Caki2 (cell line): Measurements from ENCODE around the gene P3H2. TPM values are rescaled to one million over a fixed set of nuclear protein-coding genes. Genes with fewer than 3 reads are reported as not detected.
A peak's percentile ranks its signal among the peaks of the same experiment; 100 is the strongest.
"Not testable (repeated sequence)": the region's sequence is repeated elsewhere in the genome, so short reads cannot be mapped to it uniquely, and the experiment has no call there.

Experiments used
- DNase-seq: peaks from one replicate; pipeline ENCODE4 v3.0.0-alpha.2; 2015; ENCODE audit warnings: low read depth
- in situ Hi-C: cut with HindIII; loops from 2 replicates; pipeline ENCODE4 v1.10.0; 2016; ENCODE audit warnings: low sequenced_read_pairs, low pct_unique_long_range_greater_than_20kb, mixed read lengths
- total RNA-seq: library from RNA; depleted of rRNA; stranded (reverse); fragments of >200 nt; shearing (Covaris generic); gene quantifications from 2 replicates; pipeline ENCODE4 v1.2.3, GENCODE V29; 2014; ENCODE audit warnings: low replicate concordance; rRNA removed

P3H2 gene, protein sequence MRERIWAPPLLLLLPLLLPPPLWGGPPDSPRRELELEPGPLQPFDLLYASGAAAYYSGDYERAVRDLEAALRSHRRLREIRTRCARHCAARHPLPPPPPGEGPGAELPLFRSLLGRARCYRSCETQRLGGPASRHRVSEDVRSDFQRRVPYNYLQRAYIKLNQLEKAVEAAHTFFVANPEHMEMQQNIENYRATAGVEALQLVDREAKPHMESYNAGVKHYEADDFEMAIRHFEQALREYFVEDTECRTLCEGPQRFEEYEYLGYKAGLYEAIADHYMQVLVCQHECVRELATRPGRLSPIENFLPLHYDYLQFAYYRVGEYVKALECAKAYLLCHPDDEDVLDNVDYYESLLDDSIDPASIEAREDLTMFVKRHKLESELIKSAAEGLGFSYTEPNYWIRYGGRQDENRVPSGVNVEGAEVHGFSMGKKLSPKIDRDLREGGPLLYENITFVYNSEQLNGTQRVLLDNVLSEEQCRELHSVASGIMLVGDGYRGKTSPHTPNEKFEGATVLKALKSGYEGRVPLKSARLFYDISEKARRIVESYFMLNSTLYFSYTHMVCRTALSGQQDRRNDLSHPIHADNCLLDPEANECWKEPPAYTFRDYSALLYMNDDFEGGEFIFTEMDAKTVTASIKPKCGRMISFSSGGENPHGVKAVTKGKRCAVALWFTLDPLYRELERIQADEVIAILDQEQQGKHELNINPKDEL
- 152 and 185 TPM in 2 replicates for total RNA-seq

DNA sequence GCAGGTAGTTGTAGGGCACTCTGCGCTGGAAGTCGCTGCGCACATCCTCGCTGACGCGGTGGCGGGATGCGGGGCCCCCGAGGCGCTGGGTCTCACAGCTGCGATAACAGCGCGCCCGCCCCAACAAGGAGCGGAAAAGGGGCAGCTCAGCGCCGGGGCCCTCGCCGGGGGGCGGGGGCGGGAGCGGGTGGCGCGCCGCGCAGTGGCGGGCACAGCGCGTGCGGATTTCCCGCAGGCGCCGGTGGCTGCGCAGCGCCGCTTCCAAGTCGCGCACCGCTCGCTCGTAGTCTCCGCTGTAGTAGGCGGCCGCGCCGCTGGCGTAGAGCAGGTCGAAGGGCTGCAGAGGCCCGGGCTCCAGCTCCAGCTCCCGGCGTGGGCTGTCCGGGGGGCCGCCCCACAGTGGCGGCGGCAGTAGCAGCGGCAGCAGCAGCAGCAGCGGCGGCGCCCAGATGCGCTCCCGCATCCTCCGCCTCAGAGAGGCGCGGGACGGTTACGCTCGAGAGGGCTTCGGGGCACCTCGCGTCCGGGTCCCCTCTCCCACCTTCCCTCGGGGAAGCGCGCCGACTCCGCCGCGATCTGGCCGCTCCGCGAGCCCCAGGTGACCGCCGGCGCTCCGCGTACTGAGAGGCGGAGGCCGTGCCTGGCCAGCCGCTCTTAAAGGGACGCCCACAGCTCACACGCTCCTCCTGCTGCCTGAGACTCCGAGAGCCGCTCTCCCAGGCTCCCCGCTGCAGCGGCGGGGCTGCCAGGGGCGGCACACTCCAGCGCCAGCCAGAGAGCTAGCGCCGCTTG, at the start of gene P3H2:
TSS of gene P3H2 (minus strand) at position 629 of the 792 bp plus-strand sequence. CDS start at position 463, 166 bp downstream.
- peak; percentile 90 for DNase-seq
- in situ Hi-C loops: loop anchor here (10.0 kb wide), 1 partner anchor 156 kb away; no protein-coding TSS in a partner anchor

DNA sequence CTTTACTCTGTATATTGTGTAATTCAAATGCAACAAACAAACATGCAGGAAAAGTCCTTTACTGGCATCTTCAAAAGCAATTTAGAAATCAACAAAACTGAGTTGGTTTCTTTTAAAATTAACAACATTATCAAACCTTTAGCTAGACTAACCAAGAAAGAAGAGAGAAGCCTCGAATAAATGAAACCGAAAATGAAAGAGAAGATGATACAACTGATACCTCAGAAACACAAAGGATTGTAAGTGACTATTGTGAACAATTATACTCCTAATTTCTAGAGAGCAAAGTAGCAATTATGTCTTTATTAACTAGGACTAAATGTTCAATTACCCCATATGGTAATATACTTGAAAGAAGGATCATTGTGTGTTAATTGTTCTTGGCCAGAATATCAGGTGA, 49.2 kb upstream of the P3H2 start:
- no peak for DNase-seq

DNA sequence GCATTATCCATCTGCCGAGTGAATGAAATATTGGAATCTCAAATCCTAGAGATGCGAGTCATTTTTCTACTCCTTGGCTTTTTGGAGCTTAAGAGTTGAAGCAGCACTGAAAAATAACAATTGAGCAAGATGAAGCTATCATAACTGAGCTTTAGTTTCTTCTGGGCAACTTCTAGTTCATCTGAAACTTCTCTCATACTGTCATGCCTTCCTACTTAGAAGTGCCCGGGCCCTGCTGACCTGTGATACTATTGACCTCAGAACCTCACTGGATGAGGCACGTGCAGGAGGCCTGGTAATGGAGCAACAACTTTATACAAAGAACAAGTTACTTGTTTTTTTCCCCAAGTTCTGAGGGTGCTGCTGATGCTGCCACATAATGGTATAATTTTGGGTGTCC, 48.5 kb upstream of the P3H2 start:
- no peak for DNase-seq

More for the DNA sequence above, 49.2 kb upstream of the P3H2 start:
- in situ Hi-C loops: no loop called here

DNA sequence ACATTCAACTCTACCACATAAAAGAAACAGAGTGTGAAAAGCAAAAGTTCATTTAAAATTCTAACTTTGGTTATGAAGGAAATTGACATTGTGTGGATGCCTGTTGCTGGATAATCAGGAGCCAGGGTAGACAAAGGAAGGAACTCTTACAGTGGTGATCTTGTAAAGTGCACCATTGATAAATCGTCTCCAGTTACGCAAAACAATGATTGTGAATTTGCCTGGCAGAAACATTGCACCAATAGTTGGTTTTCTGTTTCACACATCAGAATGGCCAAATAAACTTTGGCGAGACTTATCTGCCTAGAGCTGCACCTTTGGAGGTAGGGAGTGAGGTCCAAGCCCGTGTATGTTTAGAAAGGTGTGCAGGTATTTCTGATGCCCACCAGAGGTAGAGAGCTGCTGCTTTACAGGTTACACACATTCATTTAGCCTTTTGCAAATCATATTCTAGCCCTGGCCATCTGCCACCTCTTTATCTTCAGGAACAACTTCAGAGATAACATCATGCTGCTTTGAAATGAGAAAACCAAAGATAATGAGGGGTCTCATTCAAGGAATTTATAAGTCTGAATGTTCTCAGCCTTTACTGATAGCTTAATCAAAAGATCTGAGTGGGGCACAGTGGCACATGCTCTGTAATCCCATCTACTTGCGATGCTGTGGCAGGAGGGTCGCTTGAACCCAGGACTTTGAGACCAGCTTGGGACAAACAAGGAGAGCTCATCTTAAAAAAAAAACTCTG, 47.4 kb upstream of the P3H2 start:
- in situ Hi-C loops: no loop called here
- DNase-seq: no peak

More for the DNA sequence above, 48.5 kb upstream of the P3H2 start:
- in situ Hi-C loops: no loop called here

DNA sequence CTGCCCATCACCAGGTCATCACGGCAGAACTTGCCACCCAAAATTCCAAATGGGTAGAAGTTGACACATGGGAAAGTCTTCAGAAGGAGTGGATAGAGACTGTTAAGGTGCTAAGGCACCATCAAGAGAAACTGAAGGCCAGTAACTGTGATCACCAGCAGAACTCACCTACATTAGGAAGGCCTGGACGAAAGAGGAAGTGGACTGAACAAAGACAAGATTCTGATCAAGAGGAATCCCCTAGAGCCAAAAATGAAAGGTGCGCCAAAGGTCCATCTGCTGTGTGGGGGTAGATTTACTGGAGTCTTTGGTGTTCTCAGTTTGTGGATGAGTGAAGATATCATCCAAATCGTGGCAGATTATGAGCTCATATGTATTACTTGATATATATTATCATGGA, 46.3 kb upstream of the P3H2 start:
- in situ Hi-C loops: no loop called here
- DNase-seq: no peak

DNA sequence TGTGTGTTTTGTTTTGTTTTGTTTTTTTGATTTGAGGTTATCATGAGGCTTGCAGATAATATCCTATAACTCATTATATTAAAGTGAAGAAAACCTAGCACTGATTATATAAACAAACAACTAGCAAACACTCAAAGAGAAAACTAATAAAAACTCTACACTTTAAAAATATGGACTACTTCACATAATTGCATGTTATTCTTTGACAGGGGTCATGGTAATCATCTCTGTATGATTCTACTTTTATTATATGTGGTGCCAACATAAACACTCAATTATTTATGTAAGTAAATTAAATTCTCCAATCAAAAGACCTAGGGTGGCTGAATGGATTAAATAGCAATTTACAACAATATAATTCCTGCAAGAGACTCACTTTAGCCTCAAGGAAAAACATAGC, 44.6 kb upstream of the P3H2 start:
- in situ Hi-C loops: no loop called here
- no peak for DNase-seq

DNA sequence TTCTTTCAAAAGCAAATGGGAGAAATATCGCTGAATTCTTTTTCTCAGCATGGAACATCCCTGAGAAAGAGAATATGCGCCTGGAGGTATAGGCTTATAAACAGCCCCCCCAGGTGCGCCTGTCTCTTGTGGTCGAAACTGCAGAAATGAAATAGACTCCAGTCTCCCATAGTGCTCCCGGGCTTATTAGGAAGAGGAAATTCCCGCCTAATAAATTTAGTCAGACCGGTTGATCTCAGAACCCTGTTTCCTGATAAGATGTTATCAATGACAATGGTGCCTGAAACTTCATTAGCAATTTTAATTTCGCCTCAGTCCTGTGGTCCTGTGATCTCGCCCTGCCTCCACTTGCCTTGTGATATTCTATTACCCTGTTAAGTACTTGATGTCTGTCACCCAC, 41.3 kb upstream of the P3H2 start:
- in situ Hi-C loops, DNase-seq: not testable (repeated sequence)

DNA sequence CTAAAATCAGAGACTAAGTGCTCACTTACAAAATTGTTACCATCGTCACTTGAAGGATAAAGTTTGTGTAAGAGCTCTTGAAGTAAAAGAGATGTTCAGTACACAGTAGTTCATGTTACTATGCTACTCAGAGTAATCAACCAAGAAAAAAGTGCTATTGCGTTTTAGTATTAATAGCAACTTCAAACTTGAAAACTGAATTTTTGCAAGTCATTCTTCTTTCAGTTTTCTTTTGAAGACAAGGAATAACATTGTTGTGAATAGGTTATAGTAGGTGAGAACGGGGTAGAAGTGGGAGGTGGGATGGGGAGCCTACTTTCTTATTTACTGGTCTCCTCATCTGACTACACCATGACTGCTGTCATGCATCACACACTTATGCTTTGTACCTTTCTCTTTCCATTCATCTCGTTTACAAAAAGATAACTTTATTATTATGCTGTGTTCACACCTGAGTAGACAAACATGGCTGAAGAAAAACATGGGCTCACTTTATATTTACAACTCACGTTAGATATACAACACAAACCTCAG, 39.3 kb upstream of the P3H2 start:
- DNase-seq: no peak
- in situ Hi-C loops: no loop called here

DNA sequence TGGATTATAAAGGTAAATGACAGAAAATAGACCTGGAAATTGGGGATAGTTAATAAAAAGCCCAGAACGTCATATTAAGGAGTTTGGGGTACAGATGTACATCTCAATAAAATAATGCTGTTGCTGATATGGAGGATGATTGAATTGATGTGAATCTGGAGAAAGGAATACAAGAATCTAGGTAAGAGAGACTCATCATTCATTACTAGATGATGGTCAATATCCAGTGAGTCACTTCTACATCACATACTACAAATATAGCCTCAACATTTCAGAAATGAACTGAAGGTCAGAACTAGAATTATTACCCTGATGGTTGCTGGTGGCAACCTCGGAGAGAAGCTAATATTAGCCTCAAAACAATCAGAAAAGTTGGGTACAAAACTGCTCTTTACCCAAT, 37.6 kb upstream of the P3H2 start:
- no peak for DNase-seq
- in situ Hi-C loops: no loop called here

DNA sequence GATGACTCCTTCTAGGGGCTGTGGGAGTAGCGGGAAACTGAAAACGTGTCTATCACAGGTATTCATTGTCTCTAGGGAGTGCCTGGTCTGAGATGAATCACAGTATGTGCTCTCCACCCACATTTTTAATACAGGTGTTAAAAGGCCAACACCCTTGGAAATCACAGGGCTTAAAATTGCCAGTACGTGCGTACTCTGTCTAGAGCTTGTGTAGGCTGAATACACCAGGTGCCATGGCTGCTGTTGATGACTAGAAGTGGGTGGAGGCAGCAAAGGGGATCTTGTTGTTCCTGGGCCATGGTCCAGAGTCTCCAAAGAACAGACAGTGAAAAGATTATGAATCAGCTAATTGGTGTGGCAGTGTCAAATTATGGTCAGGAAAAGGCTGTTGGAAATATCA, 35.1 kb upstream of the P3H2 start:
- in situ Hi-C loops: no loop called here
- no peak for DNase-seq

DNA sequence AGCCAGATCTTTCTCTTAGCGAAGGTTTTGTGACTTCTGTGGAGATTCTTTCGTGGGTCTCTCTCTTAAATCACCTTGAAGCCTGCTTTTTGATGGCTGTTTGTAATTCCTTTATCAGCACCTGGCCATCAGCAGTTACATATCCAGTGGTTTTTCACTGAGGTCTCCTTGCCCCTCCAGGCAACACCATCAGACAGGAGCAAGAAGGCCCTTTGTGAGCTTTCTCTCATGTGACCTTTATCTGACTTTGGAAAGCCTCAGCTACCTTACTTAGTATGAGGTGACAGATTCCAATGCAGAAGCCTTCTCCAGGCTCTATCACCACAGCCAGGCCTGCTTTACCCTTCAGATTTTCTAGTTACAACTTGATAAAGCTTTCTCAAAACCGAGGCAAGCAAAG, 30.0 kb upstream of the P3H2 start:
- in situ Hi-C loops: no loop called here

DNA sequence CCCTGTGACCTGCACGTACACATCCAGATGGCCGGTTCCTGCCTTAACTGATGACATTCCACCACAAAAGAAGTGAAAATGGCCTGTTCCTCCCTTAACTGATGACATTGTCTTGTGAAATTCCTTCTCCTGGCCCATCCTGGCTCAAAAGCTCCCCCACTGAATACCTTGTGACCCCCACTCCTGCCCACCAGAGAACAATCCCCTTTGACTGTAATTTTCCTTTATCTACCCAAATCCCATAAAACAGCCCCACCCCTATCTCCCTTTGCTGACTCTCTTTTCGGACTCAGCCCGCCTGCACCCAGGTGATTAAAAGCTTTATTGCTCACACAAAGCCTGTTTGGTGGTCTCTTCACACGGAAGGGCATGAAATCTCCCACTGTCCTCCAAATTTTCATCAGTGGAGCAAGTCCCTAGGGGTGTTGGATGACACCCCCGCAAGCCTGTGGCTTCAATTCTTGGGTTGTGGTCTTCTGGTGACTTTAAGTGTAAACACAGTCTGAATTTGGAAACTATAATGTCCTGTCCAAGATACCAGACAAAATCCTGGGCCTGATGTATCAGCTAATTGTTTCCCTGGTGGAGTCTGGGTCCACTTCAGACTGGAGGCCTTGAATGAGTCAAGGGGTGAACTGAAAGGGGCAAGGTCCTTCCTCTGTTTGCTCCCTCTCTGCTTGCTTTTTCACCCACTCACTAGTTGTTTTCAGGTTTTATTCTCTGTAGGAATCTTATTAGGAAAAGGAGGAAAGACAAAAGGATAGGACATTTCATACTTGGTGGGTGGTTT, 29.3 kb upstream of the P3H2 start:
- DNase-seq, in situ Hi-C loops: not testable (repeated sequence)

More for the DNA sequence above, 30.0 kb upstream of the P3H2 start:
- no peak for DNase-seq

DNA sequence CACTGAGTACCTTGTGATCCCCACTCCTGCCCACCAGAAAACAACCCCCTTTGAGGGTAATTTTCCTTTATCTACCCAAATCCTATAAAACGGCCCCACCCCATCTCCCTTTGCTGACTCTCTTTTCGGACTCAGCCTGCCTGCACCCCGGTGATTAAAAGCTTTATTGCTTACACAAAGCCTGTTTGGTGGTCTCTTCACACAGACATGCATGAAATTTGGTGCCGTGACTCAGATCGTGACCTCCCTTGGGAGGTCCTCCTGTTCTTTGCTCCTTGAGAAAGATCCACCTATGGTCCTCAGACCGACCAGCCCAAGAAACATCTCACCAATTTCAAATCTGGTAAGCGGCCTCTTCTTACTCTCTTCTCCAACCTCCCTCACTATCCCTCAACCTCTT, 24.1 kb upstream of the P3H2 start:
- DNase-seq, in situ Hi-C loops: not testable (repeated sequence)

DNA sequence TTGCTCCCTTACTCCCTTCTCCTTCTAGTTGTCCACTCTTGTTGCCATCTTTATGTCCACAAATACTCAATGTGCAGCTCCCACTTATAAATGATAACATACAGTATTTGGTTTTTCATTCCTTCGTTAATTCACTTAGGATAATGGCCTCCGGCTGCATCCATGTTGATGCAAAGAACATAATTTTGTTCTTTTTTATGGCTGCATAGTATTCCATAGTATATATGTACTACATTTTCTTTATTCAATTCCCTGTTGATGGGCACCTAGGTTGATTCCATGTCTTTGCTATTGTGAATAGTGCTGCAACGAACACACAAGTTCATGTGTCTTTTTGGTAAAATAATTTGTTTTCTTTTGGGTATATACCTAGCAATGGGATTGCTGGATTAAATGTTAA, 21.3 kb upstream of the P3H2 start:
- in situ Hi-C loops: no loop called here
- DNase-seq: no peak

DNA sequence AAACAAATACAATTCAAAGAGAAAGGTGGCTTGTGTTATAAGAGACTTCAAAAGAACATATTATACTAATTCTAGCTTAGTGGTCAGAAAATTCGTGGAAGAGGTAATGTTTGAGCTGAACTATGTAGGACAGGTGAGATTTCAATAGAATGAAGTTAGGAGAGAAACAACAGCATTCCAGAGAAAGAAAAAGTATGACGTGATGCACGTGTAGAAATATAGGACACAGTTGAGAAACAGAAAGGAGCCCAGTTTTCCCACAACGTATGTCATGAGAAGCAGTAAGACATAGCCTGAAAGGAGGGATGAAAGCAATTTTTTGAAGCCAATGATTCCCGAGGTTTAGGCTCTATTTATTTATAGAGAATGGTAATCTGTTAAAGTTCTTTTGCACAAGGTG, 18.7 kb upstream of the P3H2 start:
- in situ Hi-C loops: no loop called here
- DNase-seq: no peak

DNA sequence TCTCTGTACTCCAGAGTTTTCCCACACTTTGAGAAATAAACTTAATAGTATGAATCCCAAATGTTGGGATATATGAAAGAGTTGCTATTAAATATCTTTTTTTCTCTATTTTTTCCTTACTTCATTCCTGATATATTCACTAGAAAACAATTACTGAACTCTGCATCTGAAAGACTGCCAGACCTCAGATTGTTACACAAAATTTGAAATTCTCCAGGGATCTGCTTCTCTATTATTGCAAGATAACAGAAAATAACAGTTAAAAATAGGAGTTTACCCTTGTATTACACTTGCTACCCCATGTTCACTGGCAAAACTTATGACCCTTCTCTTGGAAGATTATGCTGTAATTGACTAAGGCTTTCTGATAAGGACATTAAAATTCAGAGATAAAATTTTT, 11.7 kb upstream of the P3H2 start:
- in situ Hi-C loops: no loop called here
- no peak for DNase-seq

DNA sequence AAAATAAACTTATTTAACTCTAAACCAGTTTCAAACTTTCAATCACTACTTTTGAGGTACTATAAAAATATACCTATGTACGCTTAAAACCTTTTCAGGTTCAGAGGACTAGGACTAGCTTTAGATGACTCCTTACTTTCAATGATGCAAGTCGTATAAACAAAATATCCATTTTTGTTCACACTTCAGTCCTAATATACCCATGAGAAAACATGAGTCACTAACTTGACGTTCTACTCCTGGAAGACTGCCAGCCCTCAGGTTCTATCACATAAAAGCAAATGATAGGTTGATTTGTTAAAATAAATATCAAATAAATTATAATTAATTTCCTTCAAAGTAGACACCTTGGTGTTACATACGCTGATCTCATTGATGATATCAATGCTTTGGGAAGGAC, 10.6 kb upstream of the P3H2 start:
- in situ Hi-C loops: no loop called here
- DNase-seq: peak; percentile 41
